Fibroblast of the aortic adventitia (primary cell): ENCODE results near the gene PLSCR2. TPM values are rescaled to one million over a fixed set of nuclear protein-coding genes. Genes with fewer than 3 reads are reported as not detected.

Source experiments
- DNase-seq: peaks from one replicate; pipeline ENCODE4 v3.0.0-alpha.2; 2010; ENCODE audit warnings: low read depth
- H3K4me3 ChIP-seq: 2 replicates; pipeline ENCODE4 v1.5.1; 2011; ENCODE audit warnings: low read depth, mild to moderate bottlenecking, control low read depth, low read length, moderate library complexity
- total RNA-seq: library from RNA; depleted of rRNA; stranded (reverse); fragments of >200 nt; gene quantifications from 2 replicates; pipeline ENCODE4 v1.2.3, GENCODE V29; 2012; ENCODE audit warnings: low replicate concordance
- TF ChIP-seq, protein P1 (sequence below): IDR thresholded peaks from 2 replicates; pipeline ENCODE4 v1.5.1; 2011; ENCODE audit warnings: mild to moderate bottlenecking, low read length, control low read depth, inconsistent platforms; ENCODE audit not compliant: insufficient read depth

PLSCR2 gene
- total RNA-seq, 1 donor, result not detected

DNA sequence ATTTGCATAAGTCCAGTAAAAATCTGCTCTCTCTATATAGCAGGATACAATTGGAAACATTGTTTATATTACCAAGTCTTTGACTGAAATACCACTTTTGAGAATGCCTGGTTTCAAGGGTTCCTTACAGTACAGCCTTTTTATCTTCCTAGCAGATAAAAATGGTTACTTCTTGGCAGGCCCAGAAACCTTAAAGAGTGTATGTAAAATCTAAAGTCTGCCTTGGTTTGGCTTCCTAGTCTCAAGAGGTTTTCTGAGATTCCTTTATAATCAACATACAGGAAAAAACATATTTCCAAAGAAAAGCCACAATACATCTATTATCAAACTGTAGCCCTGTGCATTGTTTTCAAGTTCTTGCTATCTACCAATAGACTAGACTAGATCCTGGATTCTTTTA lies 84.6 kb downstream of the PLSCR2 start:
- H3K4me3 ChIP-seq, result no peak overlapping the region
- peak; percentile 63 for DNase-seq
- TF ChIP-seq, protein P1, sequence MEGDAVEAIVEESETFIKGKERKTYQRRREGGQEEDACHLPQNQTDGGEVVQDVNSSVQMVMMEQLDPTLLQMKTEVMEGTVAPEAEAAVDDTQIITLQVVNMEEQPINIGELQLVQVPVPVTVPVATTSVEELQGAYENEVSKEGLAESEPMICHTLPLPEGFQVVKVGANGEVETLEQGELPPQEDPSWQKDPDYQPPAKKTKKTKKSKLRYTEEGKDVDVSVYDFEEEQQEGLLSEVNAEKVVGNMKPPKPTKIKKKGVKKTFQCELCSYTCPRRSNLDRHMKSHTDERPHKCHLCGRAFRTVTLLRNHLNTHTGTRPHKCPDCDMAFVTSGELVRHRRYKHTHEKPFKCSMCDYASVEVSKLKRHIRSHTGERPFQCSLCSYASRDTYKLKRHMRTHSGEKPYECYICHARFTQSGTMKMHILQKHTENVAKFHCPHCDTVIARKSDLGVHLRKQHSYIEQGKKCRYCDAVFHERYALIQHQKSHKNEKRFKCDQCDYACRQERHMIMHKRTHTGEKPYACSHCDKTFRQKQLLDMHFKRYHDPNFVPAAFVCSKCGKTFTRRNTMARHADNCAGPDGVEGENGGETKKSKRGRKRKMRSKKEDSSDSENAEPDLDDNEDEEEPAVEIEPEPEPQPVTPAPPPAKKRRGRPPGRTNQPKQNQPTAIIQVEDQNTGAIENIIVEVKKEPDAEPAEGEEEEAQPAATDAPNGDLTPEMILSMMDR, result no peak

Other genes starting within 250 kb of the PLSCR2 start
- 28.3 and 46.3 TPM in 2 replicates for gene PLSCR4, start 218.5 kb downstream of the PLSCR2 start, total RNA-seq
- gene PLSCR1, start 75.0 kb upstream of the PLSCR2 start, total RNA-seq, result 97.4 and 173 TPM in 2 replicates
- gene PLSCR5, start 135.8 kb upstream of the PLSCR2 start, total RNA-seq, result not detected in 2 replicates